Dermis blood vessel endothelial cell (primary cell): ENCODE results near the gene PITPNM3. TPM values are rescaled to one million over a fixed set of nuclear protein-coding genes. Genes with fewer than 3 reads are reported as not detected.

Experiments
- DNase-seq: peaks from one replicate; pipeline ENCODE4 v3.0.0; 2010
- total RNA-seq: library from RNA; depleted of rRNA; stranded (reverse); fragments of >200 nt; gene quantifications from 2 replicates; pipeline ENCODE4 v1.2.3, GENCODE V29; 2014

Gene PITPNM3
- total RNA-seq, 1 donor from 2014 or later: 0.34 TPM

GRCh38 chr17:6476076-6476809, 80.1 kb downstream of the PITPNM3 start:
- peak; percentile 31 for DNase-seq

- no peak for DNase-seq
These were observed 80.9 kb downstream of the PITPNM3 start for GRCh38 chr17:6475411-6475810.

GRCh38 chr17:6474906-6475305, 81.4 kb downstream of the PITPNM3 start:
- DNase-seq: no peak

GRCh38 chr17:6474376-6474775, 82.0 kb downstream of the PITPNM3 start:
- DNase-seq: no peak

- peak; percentile 86 for DNase-seq
These were observed 83.1 kb downstream of the PITPNM3 start for GRCh38 chr17:6473128-6473767.

GRCh38 chr17:6472517-6472916, 83.8 kb downstream of the PITPNM3 start:
- DNase-seq: no peak

GRCh38 chr17:6471531-6472465, 84.6 kb downstream of the PITPNM3 start:
- peak; percentile 67 for DNase-seq

- DNase-seq: no peak
These were observed 85.4 kb downstream of the PITPNM3 start for GRCh38 chr17:6470751-6471521.

GRCh38 chr17:6470146-6470718, 86.1 kb downstream of the PITPNM3 start:
- no peak for DNase-seq

- DNase-seq: no peak
These were observed 88.1 kb downstream of the PITPNM3 start for GRCh38 chr17:6468051-6468790.

- DNase-seq: no peak
These were observed 88.8 kb downstream of the PITPNM3 start for GRCh38 chr17:6467567-6467966.

- no peak for DNase-seq
These were observed 91.0 kb downstream of the PITPNM3 start for GRCh38 chr17:6465206-6466003.

GRCh38 chr17:6464446-6465041, 91.8 kb downstream of the PITPNM3 start:
- DNase-seq: no peak

GRCh38 chr17:6463616-6464445, 92.5 kb downstream of the PITPNM3 start:
- DNase-seq: no peak

- DNase-seq: no peak
These were observed 93.7 kb downstream of the PITPNM3 start for GRCh38 chr17:6462692-6463091.

GRCh38 chr17:6461792-6462524, 94.4 kb downstream of the PITPNM3 start:
- no peak for DNase-seq

GRCh38 chr17:6461246-6461645, 95.1 kb downstream of the PITPNM3 start:
- no peak for DNase-seq

GRCh38 chr17:6460531-6461161, 95.7 kb downstream of the PITPNM3 start:
- DNase-seq: no peak
